Activated naive CD4-positive, alpha-beta T cell treated with anti-CD3 and anti-CD28 coated beads for 36 hours (primary cell): ENCODE results near the gene MYO9A. TPM values are rescaled to one million over a fixed set of nuclear protein-coding genes. Genes with fewer than 3 reads are reported as not detected.
"Not testable (repeated sequence)": the region's sequence is repeated elsewhere in the genome, so short reads cannot be mapped to it uniquely, and the experiment has no call there.

ENCODE experiments used
- CTCF ChIA-PET: fragments of 350-600 bp; sonication (Branson Sonifier 250); formaldehyde crosslinking; loops from one replicate; lab custom pipeline; 2021; ENCODE audit warnings: antibody characterized with exemption; lab: Charles Lee
- DNase-seq: peaks from one replicate; pipeline ENCODE4 v3.0.0-alpha.2; 2020
- H3K27ac Mint-ChIP-seq: one replicate; pipeline ENCODE4 v1.8.0; 2021; ENCODE audit warnings: mild to moderate bottlenecking, mixed read lengths
- H3K27me3 Mint-ChIP-seq: one replicate; pipeline ENCODE4 v1.8.0; 2021; ENCODE audit warnings: low read depth, mixed read lengths
- H3K36me3 Mint-ChIP-seq: one replicate; pipeline ENCODE4 v1.8.0; 2021; ENCODE audit warnings: low read depth, mixed read lengths
- H3K4me1 Mint-ChIP-seq: one replicate; pipeline ENCODE4 v1.8.0; 2021; ENCODE audit warnings: low read depth, mixed read lengths
- H3K4me3 Mint-ChIP-seq: one replicate; pipeline ENCODE4 v1.8.0; 2021; ENCODE audit warnings: mild to moderate bottlenecking, moderate library complexity, mixed read lengths
- H3K9me3 Mint-ChIP-seq: one replicate; pipeline ENCODE4 v1.8.0; 2021; ENCODE audit warnings: mixed read lengths
- intact Hi-C: fragments of 100-400 bp; cut with micrococcal nuclease; formaldehyde crosslinking; loops from one replicate; pipeline ENCODE4 v1.15.1; 2023
- total RNA-seq, 2 experiments: library from RNA; stranded (reverse); gene quantifications; one replicate each; pipeline ENCODE4 v1.2.3, GENCODE V29; 2021

MYO9A gene
- total RNA-seq, 2 experiments from 2014 or later = 9.5 to 10.0 TPM

DNA sequence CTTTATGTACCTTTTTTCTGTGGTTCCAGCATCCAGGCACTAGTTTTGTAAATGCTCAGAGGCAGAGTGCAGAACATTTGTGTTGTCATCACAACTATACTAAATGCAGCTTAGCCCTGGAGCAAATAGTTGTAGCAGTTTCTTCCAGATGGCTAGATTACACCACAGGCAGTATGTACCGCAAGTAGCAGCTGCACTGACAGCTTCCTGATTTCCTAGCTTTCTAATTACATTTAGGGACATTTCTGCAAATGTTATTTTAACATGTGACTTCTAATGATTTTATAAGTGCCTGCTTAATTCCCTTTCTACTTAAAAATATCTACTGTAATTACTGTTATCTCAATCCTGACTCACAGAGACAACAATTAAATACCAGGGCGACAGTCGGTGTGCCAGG is 201.1 kb downstream of the MYO9A start:
- Mint-ChIP-seq H3K9me3 (no peaks in the 10 kb centered on the region), H3K4me3 (no peak overlapping the region), H3K36me3 (peaks cover 16% of the 10 kb centered on the region), H3K27me3 (no peaks in the 10 kb centered on the region), H3K27ac (no peak overlapping the region), H3K4me1 (no peaks in the 10 kb centered on the region)
- CTCF ChIA-PET = no interaction called here
- intact Hi-C loops = no loop called here
- no peak for DNase-seq

DNA sequence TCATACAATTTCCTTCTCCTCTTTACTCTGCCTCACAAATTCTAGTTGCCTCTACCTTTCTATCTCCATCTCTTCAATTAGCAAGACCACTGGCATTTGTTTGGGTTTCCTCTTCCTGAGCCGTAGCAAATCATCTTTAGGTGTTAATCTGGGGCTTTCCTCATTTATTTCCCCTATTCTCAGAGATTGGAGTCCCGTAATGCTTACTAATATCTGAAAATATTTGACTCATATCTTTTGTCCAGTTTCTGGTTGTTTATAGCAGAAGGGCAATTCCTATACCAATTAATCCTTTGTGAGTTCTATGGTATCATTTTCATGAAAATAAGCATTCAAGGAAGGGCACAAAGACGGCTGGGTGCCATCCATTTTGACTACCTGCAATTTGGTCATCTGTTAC is 203.9 kb downstream of the MYO9A start:
- H3K27me3 Mint-ChIP-seq = no peaks in the 10 kb centered on the region
- H3K27ac Mint-ChIP-seq = no peak overlapping the region
- DNase-seq = no peak
- H3K36me3 Mint-ChIP-seq = peaks cover 17% of the 10 kb centered on the region
- H3K9me3 Mint-ChIP-seq = no peaks in the 10 kb centered on the region
- H3K4me1 Mint-ChIP-seq = no peaks in the 10 kb centered on the region
- intact Hi-C loops = no loop called here
- no peak overlapping the region for H3K4me3 Mint-ChIP-seq
- CTCF ChIA-PET = no interaction called here

DNA sequence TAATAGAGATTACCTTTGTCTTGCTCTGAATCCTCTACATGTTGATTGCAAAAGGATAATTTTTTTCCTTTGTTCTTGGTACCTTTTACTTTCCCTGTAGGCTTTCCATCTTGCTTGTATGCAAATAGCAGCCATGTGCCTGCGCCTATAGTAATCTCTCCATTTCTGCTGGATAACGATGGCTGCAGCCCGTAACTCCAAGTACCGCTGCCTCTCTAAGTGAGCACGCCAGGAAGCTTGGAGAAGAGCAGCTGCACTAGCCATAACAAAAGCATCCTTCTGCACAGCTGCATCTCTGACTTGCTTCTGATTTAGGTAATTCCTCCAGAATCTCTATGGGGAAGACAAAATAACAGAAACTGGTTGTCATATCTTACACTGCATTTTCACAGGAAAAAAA is 218.3 kb downstream of the MYO9A start:
- H3K36me3 Mint-ChIP-seq = peaks cover 22% of the 10 kb centered on the region
- H3K4me3 Mint-ChIP-seq = no peak overlapping the region
- H3K4me1 Mint-ChIP-seq = no peaks in the 10 kb centered on the region
- H3K27me3 Mint-ChIP-seq = no peaks in the 10 kb centered on the region
- H3K9me3 Mint-ChIP-seq = no peaks in the 10 kb centered on the region
- no peak for DNase-seq
- intact Hi-C loops = no loop called here
- H3K27ac Mint-ChIP-seq = no peak overlapping the region
- CTCF ChIA-PET = interaction anchor here (1.0 kb wide), 1 partner anchor 256 kb away, joined by 3 read pairs; no protein-coding TSS in a partner anchor

DNA sequence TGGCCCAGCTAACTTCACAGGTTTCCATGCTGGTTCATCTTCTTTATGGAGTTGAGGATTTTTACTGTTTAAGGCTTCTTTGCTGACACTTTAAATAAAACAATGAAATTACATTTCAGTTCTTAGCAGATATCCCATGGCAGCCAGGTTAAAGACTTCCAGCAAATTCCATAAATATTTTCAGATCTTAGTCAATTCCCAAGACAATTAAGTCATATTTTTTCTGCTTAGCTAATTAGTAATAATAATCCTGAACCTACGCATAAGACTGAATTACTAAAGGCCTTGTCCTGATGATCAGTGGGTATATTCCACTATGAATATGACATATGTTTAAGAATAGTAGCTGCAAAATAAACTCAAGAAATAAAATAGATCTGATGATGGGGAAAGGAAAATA is 224.3 kb downstream of the MYO9A start:
- Mint-ChIP-seq H3K27me3 (no peaks in the 10 kb centered on the region), H3K4me1 (no peaks in the 10 kb centered on the region), H3K36me3 (peaks cover 18% of the 10 kb centered on the region), H3K9me3 (no peaks in the 10 kb centered on the region), H3K27ac (no peak overlapping the region), H3K4me3 (no peak overlapping the region)
- CTCF ChIA-PET = no interaction called here
- intact Hi-C loops = no loop called here
- DNase-seq = no peak

DNA sequence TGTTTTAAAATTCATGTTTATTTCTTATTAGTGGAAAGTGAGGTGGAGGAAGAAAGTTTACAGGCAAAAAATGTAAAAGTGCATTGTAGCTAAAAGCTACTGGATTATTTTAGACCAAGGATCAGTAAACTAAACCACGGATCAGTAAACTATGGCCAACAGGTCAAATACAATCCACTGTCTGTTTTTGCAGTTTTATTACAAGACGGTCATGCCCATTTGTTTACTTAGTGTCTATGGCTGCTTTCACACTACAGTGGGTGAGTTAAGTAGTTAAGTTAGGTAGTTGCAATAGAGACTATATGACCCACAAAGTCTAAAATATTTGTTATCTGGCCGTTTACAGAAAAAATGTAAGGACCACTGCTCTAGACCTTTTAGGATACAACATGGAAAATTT is 225.6 kb downstream of the MYO9A start:
- Mint-ChIP-seq H3K36me3 (peaks cover 8% of the 10 kb centered on the region), H3K9me3 (no peaks in the 10 kb centered on the region), H3K4me3 (no peak overlapping the region), H3K27ac (no peak overlapping the region), H3K4me1 (no peaks in the 10 kb centered on the region), H3K27me3 (no peaks in the 10 kb centered on the region)
- CTCF ChIA-PET = interaction anchor here (0.9 to 1.3 kb wide), 3 partner anchors 149 to 264 kb away, joined by 3 read pairs; no protein-coding TSS in a partner anchor
- no peak for DNase-seq
- intact Hi-C loops = no loop called here

DNA sequence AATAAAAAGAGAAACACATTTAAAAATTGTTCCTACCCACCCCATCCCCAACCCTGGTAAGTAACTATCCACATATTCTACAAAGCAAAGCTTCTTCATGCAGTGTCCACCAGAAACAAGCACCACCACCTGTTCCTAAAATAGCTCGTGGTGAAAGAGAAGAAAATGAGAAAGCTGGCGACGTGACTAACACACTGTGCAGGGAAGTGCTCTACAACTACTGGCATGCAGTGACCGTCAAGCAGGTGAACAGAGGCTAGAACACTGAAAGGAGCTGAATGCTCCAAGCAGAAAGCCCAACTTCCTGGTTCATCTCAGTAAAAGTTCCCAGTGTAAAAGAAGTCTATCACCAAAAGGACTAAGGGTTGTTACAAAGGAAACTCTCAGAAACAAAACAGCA is 226.9 kb downstream of the MYO9A start:
- H3K9me3 Mint-ChIP-seq = no peaks in the 10 kb centered on the region
- H3K4me3 Mint-ChIP-seq = no peak overlapping the region
- no peaks in the 10 kb centered on the region for H3K27me3 Mint-ChIP-seq
- H3K4me1 Mint-ChIP-seq = no peaks in the 10 kb centered on the region
- DNase-seq = no peak
- H3K27ac Mint-ChIP-seq = no peak overlapping the region
- intact Hi-C loops = no loop called here
- CTCF ChIA-PET = no interaction called here
- H3K36me3 Mint-ChIP-seq = peaks cover 8% of the 10 kb centered on the region

DNA sequence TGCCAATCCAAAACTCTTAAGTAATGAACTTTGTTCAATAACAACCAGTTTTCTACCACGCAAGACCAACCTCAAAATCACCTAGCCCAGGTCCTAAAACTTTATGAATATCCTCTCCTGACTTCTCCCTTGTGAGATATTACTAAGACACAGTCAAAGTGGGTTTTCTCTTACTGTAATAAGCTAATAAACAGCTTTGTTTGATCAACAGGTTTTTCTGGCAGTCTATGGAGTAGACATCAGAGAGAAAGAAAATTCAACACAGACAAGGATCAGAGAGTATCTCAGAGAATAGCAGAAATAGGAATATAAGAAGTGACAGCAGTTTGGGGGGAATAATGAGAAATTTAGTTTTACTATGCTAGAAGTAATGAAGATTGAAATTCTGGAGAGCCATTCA is 228.0 kb downstream of the MYO9A start:
- H3K4me3 Mint-ChIP-seq = no peak overlapping the region
- peaks cover 11% of the 10 kb centered on the region for H3K36me3 Mint-ChIP-seq
- CTCF ChIA-PET = no interaction called here
- H3K27ac Mint-ChIP-seq = no peak overlapping the region
- intact Hi-C loops = no loop called here
- no peak for DNase-seq
- H3K27me3 Mint-ChIP-seq = no peaks in the 10 kb centered on the region
- no peaks in the 10 kb centered on the region for H3K4me1 Mint-ChIP-seq
- no peaks in the 10 kb centered on the region for H3K9me3 Mint-ChIP-seq

DNA sequence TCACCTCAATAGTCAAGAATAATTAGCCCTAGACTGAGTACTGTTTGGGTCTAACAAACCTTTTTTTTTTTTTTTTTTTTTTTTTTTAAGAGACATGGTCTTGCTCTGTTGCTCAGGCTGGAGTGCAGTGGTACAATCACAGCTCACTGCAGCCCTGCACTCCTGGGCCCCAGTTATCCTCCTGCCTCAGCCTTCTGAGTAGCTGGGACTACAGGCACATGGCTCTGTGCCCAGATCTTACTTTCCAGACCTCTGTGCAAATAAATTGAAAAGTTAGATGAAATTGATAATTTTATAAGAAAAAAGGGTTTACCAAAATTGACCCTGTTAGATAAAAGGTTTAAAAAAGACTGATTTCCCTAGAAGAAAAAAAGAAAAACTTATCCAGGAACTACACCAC is 228.6 kb downstream of the MYO9A start:
- H3K27ac Mint-ChIP-seq = no peak overlapping the region
- DNase-seq = no peak
- no peaks in the 10 kb centered on the region for H3K9me3 Mint-ChIP-seq
- H3K27me3 Mint-ChIP-seq = no peaks in the 10 kb centered on the region
- CTCF ChIA-PET = no interaction called here
- peaks cover 11% of the 10 kb centered on the region for H3K36me3 Mint-ChIP-seq
- no peaks in the 10 kb centered on the region for H3K4me1 Mint-ChIP-seq
- intact Hi-C loops = no loop called here
- H3K4me3 Mint-ChIP-seq = no peak overlapping the region

DNA sequence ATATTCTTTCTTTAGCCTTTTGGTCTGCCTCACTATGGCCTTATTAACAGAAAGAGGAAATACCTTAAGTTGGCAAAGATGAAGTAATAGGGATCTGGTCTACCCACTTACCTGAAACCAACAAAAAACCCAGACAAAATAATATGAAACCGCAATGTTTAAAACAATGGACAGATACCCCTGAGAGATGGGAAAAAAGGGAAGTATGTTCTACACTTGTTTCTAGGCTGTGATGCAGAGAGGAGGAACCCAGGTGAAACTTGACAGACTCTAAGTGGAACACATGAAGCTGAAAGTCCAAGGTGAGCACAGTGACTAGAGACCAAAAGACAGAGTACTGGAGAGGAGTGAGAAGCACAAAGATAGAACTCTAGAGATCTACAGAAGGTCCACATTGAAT is 229.2 kb downstream of the MYO9A start:
- intact Hi-C loops = no loop called here
- peaks cover 13% of the 10 kb centered on the region for H3K36me3 Mint-ChIP-seq

DNA sequence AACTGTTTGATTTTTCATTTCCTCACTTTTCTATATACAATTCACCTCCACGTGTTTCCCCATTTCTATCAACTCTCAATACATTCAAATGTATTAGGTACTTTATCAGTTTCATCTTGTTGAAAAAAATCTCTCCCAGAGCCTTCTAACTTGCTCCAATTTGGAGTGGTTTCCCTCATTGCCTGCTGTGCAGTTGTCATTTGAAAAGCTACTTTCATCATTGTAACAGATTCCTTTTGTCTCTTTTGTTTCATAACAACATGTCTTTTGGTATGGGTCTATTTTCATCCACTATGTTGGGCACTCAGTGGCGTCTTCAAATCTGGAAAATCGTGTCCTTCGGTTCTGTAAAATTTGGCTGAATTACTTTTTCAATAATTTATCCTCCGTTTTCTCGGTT is 232.6 kb downstream of the MYO9A start:
- Mint-ChIP-seq H3K4me3 (no peak overlapping the region), H3K4me1 (no peaks in the 10 kb centered on the region), H3K9me3 (no peaks in the 10 kb centered on the region), H3K27ac (no peak overlapping the region), H3K36me3 (peaks cover 11% of the 10 kb centered on the region), H3K27me3 (no peaks in the 10 kb centered on the region)
- CTCF ChIA-PET = no interaction called here
- intact Hi-C loops = no loop called here
- DNase-seq = no peak

More for the DNA sequence above, 229.2 kb downstream of the MYO9A start:
- no peak overlapping the region for H3K27ac Mint-ChIP-seq
- H3K9me3 Mint-ChIP-seq = no peaks in the 10 kb centered on the region
- no peak overlapping the region for H3K4me3 Mint-ChIP-seq
- CTCF ChIA-PET = no interaction called here
- no peak for DNase-seq
- no peaks in the 10 kb centered on the region for H3K27me3 Mint-ChIP-seq
- H3K4me1 Mint-ChIP-seq = no peaks in the 10 kb centered on the region

DNA sequence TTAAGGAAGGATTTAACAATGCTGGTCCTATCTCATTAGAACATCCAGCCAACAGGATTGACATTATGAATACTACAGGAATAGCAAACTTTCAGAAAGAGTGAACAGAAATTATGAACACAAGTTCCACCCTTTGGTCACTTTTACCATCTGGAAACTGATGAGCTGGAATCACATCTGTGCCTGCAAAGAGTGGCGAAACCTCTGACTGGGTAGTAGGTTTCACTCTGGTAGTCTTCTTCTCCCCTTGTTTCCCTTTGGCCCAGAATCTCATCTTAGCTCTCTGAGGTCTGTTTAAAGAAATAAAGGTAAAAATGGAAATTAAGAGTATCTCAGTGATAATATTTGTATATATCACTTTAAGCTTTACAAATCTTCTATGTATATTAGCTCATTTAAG is 234.5 kb downstream of the MYO9A start:
- intact Hi-C loops = no loop called here
- Mint-ChIP-seq H3K4me3 (no peak overlapping the region), H3K36me3 (peaks cover 17% of the 10 kb centered on the region), H3K4me1 (no peaks in the 10 kb centered on the region), H3K27ac (no peak overlapping the region), H3K9me3 (no peaks in the 10 kb centered on the region), H3K27me3 (no peaks in the 10 kb centered on the region)
- DNase-seq = no peak
- CTCF ChIA-PET = no interaction called here

DNA sequence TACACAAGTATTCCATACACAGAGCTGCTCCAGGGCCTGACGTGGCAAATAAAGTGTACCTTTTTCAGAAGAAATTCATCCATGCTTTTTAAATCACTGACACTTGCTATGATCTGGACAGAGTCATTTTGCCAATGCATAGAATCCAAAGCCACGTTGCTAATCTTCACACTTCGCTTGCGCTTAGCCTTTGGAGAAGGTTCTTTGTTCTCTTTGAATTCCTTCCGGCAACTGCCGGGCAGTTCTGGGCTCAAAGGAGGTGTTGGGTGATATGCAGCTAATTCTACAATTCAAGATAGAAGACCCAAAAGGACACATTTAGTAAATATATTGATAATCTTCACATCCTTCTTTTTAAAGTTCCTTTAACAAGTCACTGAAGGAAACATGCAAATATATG is 237.7 kb downstream of the MYO9A start:
- DNase-seq = no peak
- Mint-ChIP-seq H3K36me3 (peaks cover 17% of the 10 kb centered on the region), H3K4me3 (no peak overlapping the region), H3K27me3 (no peaks in the 10 kb centered on the region), H3K9me3 (no peaks in the 10 kb centered on the region), H3K4me1 (no peaks in the 10 kb centered on the region), H3K27ac (no peak overlapping the region)
- intact Hi-C loops = no loop called here
- CTCF ChIA-PET = no interaction called here

DNA sequence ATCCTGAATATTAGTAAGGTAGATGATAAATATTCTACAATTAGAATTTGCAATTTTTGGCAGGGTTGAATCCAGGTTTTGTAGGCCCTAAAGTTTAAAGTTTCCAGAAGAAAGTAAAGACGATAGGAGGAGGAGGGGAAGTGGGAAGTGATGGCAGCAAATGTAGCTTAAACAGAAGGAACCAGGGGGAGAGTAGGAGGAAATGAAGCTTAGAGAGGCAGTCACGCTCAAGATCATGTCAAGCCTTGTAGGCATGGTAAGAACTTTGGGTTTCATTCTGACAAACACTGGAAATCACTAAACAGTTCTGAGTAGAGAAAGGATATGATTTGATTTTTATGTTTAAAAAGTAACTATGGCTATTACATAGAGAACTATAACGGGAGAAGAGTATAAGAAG is 243.7 kb downstream of the MYO9A start:
- no peaks in the 10 kb centered on the region for H3K9me3 Mint-ChIP-seq
- peaks cover 7% of the 10 kb centered on the region for H3K36me3 Mint-ChIP-seq
- H3K4me3 Mint-ChIP-seq = no peak overlapping the region
- no peak overlapping the region for H3K27ac Mint-ChIP-seq
- CTCF ChIA-PET = no interaction called here
- intact Hi-C loops = no loop called here
- no peaks in the 10 kb centered on the region for H3K27me3 Mint-ChIP-seq
- DNase-seq = no peak
- no peaks in the 10 kb centered on the region for H3K4me1 Mint-ChIP-seq

DNA sequence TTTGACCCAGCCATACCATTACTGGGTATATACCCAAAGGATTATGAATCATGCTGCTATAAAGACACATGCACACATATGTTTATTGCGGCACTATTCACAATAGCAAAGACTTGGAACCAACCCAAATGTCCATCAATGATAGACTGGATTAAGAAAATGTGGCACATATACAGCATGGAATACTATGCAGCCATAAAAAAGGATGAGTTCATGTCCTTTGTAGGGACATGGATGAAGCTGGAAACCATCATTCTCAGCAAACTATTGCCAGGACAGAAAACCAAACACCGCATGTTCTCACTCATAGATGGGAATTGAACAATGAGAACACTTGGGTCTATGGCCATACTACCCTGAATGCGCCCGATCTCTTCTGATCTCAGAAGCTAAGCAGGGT is 259.7 kb downstream of the MYO9A start:
- H3K9me3 Mint-ChIP-seq, H3K4me3 Mint-ChIP-seq, CTCF ChIA-PET, DNase-seq, H3K27ac Mint-ChIP-seq, H3K27me3 Mint-ChIP-seq, H3K4me1 Mint-ChIP-seq, intact Hi-C loops: not testable (repeated sequence)
- H3K36me3 Mint-ChIP-seq = peaks cover 21% of the 10 kb centered on the region
